Gastroesophageal sphincter (tissue), 4 donors: ENCODE data around the gene PBRM1. TPM values are rescaled to one million over a fixed set of nuclear protein-coding genes. Genes with fewer than 3 reads are reported as not detected.

Experiments used
- ATAC-seq: fragments of 150-250 bp; one replicate; pipeline ENCODE4 v1.9.1; 2016; ENCODE audit warnings: mild to moderate bottlenecking, moderate library complexity
- H3K27ac ChIP-seq, 4 donors: fragments of 200-600 bp; sonication (generic) in 3 of 4; 1 replicate in 3 of 4; 2 replicates in 1 of 4; pipeline ENCODE4 v1.5.1; 2016 to 2019
- H3K27me3 ChIP-seq: fragments of 200-600 bp; sonication (generic); one replicate; pipeline ENCODE4 v1.5.1; 2019
- H3K36me3 ChIP-seq, 2 donors: fragments of 200-600 bp; sonication (generic); one replicate each; pipeline ENCODE4 v1.5.1; 2019; ENCODE audit warnings: control low read depth in 1 of 2
- H3K4me1 ChIP-seq, 3 donors: fragments of 200-600 bp; sonication (generic); 1 replicate in 2 of 3; 2 replicates in 1 of 3; pipeline ENCODE4 v1.5.1; 2016 to 2019; ENCODE audit warnings: control low read depth in 2 of 3
- H3K4me3 ChIP-seq, 2 donors: fragments of 200-600 bp; sonication (generic); one replicate each; pipeline ENCODE4 v1.5.1; 2019; ENCODE audit warnings: mild to moderate bottlenecking in 1 of 2, moderate library complexity in 1 of 2
- H3K9me3 ChIP-seq, 3 donors: fragments of 200-600 bp; sonication (generic); one replicate each; pipeline ENCODE4 v1.5.1; 2017 to 2019; ENCODE audit warnings: control low read depth in 2 of 3
- EP300 ChIP-seq: sonication (generic); formaldehyde crosslinking; IDR thresholded peaks from one replicate; pipeline ENCODE4 v1.6.1; 2017; ENCODE audit warnings: antibody characterized with exemption, mild to moderate bottlenecking
- POLR2A ChIP-seq, 2 donors: fragments of 450-650 bp; IDR thresholded peaks; one replicate each; pipeline ENCODE4 v1.6.1; 2017; ENCODE audit warnings: antibody characterized with exemption in 2 of 2, mild to moderate bottlenecking in 2 of 2, moderate library complexity in 1 of 2
- POLR2AphosphoS5 ChIP-seq: sonication (generic); formaldehyde crosslinking; IDR thresholded peaks from one replicate; pipeline ENCODE4 v1.6.1; 2017; ENCODE audit warnings: antibody characterized with exemption
- WGBS, 2 donors: methylation state at CpG; one replicate each; pipeline ENCODE4 v1.1.5; 2018; ENCODE audit warnings: low coverage in 1 of 2; 5-methylcytosine and 5-hydroxymethylcytosine counted together
- total RNA-seq, 4 donors: library from RNA; depleted of rRNA; stranded (reverse); fragments of >200 nt; gene quantifications; one replicate each; pipeline ENCODE4 v1.1.0, GENCODE V29; 2016
- TF ChIP-seq, protein P1 (sequence below), 4 experiments: fragments of 200-600 bp in 2 of 4; fragments of 450-650 bp in 2 of 4; sonication (generic) in 1 of 4; IDR thresholded peaks; one replicate each; pipeline ENCODE4 v1.5.1; 2017 to 2019; ENCODE audit warnings: antibody characterized with exemption in 4 of 4, mild to moderate bottlenecking in 2 of 4, moderate library complexity in 2 of 4

The PBRM1 gene
- total RNA-seq, 4 donors from 2014 or later: 73.9 to 105 (median 98.4) TPM

DNA sequence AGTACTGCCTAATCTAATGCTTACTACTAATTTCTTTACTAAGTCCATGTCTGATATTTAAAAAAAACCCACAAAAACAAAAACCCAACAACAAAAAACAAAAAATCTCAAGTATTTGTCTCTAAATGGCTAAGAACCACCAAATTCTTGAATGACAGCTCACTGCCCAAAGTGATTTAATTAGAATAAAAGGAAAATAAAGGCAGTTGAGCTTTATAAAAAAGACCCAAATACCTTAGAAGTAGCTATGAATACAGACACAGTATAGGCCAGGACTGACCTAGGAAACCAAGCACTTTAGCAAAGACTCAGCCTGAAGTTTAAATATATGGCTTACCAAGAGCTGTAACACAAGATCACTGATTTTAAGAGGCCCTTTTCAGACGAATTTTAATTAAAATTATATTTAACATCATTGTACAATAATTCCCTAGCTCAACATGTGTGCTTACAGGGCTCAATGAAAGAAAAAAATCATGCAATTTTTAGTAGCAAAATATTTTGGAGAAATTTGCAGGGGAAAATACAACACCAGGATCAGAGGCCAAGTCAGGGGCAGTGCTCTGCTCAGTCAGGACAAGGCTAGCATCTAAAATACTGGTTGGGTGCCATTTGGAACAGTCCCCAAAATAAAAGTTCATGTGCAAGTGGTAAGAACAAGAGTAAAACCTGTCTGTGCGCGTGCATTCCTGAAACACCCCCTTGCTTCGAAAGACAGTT, 124.5 kb downstream of the PBRM1 start:
- TF ChIP-seq POLR2A (IDR thresholded peaks at IDR 0.05) (no peak), POLR2AphosphoS5 (no peak), EP300 (no peak)
- TF ChIP-seq, protein P1, sequence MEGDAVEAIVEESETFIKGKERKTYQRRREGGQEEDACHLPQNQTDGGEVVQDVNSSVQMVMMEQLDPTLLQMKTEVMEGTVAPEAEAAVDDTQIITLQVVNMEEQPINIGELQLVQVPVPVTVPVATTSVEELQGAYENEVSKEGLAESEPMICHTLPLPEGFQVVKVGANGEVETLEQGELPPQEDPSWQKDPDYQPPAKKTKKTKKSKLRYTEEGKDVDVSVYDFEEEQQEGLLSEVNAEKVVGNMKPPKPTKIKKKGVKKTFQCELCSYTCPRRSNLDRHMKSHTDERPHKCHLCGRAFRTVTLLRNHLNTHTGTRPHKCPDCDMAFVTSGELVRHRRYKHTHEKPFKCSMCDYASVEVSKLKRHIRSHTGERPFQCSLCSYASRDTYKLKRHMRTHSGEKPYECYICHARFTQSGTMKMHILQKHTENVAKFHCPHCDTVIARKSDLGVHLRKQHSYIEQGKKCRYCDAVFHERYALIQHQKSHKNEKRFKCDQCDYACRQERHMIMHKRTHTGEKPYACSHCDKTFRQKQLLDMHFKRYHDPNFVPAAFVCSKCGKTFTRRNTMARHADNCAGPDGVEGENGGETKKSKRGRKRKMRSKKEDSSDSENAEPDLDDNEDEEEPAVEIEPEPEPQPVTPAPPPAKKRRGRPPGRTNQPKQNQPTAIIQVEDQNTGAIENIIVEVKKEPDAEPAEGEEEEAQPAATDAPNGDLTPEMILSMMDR (IDR thresholded peaks at IDR 0.05): no peak
- no peak overlapping the region for H3K27ac ChIP-seq
- no peak for ATAC-seq
- no peak overlapping the region for H3K4me3 ChIP-seq
- H3K4me1 ChIP-seq: peaks cover 0 to 31% (median 0%) of the 10 kb centered on the region in 3 donors
- H3K36me3 ChIP-seq: peaks cover 0 to 86% of the 10 kb centered on the region in 2 donors
- no peaks in the 10 kb centered on the region for H3K27me3 ChIP-seq
- H3K9me3 ChIP-seq: no peaks in the 10 kb centered on the region
- 74 to 78% methylated on average over 4 of the region's 4 CpGs for WGBS, 2 donors

DNA sequence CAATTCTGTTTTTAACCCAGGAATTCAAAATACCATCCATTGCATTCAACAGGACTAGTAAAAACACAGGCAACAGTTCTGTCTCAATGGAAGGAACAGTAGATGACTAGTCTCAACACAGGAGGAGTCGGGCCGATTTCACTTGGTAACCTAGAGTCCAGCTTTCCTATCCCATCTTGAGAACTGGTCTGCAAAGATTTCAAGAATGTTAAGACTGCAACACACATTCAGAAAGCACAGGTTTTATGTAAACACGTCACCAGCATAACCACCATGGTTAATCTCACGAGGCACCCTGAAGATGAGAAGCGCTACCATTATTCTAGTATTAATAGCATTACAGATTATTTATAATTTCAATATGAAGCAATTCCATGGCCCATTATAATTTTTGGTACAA, 127.3 kb downstream of the PBRM1 start:
- Histone ChIP-seq H3K4me1 (peaks cover 0 to 40% (median 0%) of the 10 kb centered on the region in 3 donors), H3K27ac (peak overlapping the region in 1 of 4 donors; percentile 35), H3K9me3 (no peaks in the 10 kb centered on the region), H3K4me3 (no peak overlapping the region), H3K36me3 (peaks cover 0 to 72% of the 10 kb centered on the region in 2 donors), H3K27me3 (no peaks in the 10 kb centered on the region)
- no peak for ATAC-seq
- TF ChIP-seq, protein P1 (IDR thresholded peaks at IDR 0.05): no peak
- 53 to 74% methylated on average over 4 to 5 of the region's 5 CpGs for WGBS, 2 donors

DNA sequence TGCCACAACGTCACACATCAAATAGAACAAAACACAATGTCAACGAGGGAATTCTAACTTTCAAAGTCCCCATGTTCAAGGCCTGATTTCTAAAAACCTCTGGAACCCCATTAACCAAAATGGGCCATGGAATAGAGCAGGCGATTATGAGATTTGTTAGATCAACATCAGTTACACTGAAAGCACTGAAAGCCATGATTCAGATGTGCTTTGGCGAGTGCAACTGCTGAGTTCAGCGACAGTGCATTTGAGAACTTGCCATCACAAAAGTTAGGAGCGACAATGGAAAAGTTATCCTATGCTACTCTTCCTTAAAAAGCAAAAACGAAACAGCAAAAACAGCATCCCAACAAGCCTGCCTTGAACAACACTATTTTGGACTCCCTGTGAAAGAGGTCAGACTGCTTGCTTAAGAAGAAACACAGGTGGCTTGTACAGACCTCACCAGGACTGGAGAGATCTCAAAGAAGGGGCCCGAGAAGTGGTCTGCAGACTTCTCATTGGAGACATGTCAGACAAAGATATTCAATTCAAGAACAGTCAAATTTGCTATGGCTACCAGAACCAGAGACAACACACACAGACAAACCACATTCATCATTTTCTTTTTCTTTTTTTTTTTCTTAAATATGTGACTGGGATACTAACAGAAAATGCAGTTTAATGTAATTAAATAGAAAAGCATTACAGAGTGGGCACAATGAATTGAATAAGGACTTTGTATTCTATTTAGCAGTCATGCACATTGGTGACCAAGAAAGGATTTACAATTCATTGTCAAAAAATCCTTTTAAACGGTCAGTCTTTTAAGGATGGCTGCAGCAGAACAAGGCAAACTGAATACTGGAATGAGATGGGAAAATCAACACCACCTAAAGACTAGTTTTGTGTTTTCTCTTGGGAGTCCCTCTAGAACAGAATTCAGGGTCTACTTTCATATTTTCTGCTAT, 128.4 kb downstream of the PBRM1 start:
- H3K36me3 ChIP-seq: peaks cover 0 to 72% of the 10 kb centered on the region in 2 donors
- WGBS, 2 donors: 74 to 79% methylated on average over 8 to 9 of the region's 9 CpGs

DNA sequence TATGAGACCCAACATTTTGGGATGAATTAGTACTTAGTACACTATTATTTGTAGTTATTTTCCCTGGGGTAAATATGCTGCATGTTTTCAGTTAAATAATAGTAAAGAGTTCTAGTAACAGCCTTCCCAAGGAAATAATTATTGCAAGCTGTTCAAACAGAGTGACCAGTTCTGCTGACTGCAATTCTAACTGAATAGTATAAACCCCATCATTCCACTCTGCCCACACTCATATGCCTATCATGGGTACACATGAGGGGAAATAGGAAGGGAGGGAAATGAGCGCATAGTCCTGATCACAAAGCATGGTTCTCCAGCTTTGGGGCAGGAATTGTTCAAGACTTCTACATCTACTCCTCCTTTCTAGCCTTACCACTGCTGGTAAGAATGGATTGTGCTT, 130.7 kb downstream of the PBRM1 start:
- Histone ChIP-seq H3K27me3 (no peaks in the 10 kb centered on the region), H3K27ac (no peak overlapping the region), H3K4me1 (peaks cover 0 to 40% (median 0%) of the 10 kb centered on the region in 3 donors), H3K4me3 (no peak overlapping the region), H3K36me3 (peaks cover 0 to 72% of the 10 kb centered on the region in 2 donors), H3K9me3 (no peaks in the 10 kb centered on the region)
- ATAC-seq: no peak
- 83 to 88% methylated on average over 1 of the region's 1 CpG for WGBS, 2 donors
- TF ChIP-seq EP300: no peak
- TF ChIP-seq, protein P1 (IDR thresholded peaks at IDR 0.05): no peak
- no peak for TF ChIP-seq POLR2AphosphoS5
- no peak for TF ChIP-seq POLR2A (IDR thresholded peaks at IDR 0.05)

More for the DNA sequence above, 128.4 kb downstream of the PBRM1 start:
- no peak overlapping the region for H3K4me3 ChIP-seq
- H3K27me3 ChIP-seq: no peaks in the 10 kb centered on the region
- no peak for ATAC-seq
- TF ChIP-seq EP300 (no peak), POLR2AphosphoS5 (no peak)
- no peaks in the 10 kb centered on the region for H3K9me3 ChIP-seq
- H3K27ac ChIP-seq: no peak overlapping the region
- peaks cover 0 to 40% (median 0%) of the 10 kb centered on the region in 3 donors for H3K4me1 ChIP-seq

DNA sequence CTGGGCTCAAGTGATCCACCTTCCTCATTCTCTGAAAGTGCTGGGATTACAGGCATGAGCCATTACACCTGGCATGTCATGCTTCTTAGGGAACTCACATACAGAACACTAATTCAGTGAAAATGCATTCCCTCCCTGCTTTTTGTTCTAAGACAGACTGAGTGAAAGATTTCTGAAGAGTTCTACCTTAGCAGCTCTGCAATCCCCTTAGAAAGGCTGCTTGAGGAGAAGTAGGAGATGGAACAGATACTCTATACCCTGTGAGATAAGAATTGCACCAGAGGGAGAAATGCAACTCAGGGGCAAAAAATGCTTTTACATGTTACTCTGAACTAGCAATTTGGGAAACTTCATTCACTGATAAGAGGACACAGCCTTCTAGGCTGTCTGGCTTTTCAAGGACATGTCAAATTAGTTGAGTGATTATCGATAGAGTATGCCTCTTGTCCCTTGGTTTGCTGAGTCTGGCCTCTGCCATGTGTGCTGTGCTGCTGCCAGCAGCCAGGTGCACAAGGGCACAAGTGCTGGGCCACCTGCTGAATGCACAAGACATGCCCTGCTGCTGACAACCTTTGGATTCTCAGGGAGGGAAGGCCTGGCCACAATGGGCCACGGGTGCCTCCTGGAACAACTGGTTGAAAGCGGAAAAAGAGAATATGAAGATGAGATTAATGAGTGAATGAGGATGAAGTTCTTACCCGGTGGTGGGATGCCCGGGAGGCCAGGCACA, 131.5 kb downstream of the PBRM1 start:
- no peaks in the 10 kb centered on the region for H3K9me3 ChIP-seq
- TF ChIP-seq POLR2A (IDR thresholded peaks at IDR 0.05) (no peak), POLR2AphosphoS5 (no peak), EP300 (no peak)
- TF ChIP-seq, protein P1 (IDR thresholded peaks at IDR 0.05): no peak
- peaks cover 0 to 72% of the 10 kb centered on the region in 2 donors for H3K36me3 ChIP-seq
- H3K4me1 ChIP-seq: peaks cover 0 to 39% (median 0%) of the 10 kb centered on the region in 3 donors
- H3K4me3 ChIP-seq: no peak overlapping the region
- H3K27me3 ChIP-seq: no peaks in the 10 kb centered on the region
- ATAC-seq: no peak
- H3K27ac ChIP-seq: no peak overlapping the region
- 100% methylated on average over 2 of the region's 5 CpGs; no CpG with 5 or more reads in 1 of the 2 donors for WGBS, 2 donors
